K562 (cell line): Measurements from ENCODE around the gene GLG1. TPM values are rescaled to one million over a fixed set of nuclear protein-coding genes. Genes with fewer than 3 reads are reported as not detected.

Experiments
- ATAC-seq: fragments of 200-7000 bp; cut with Tn5 transposase; 3 replicates; pipeline ENCODE4 v1.9.1; 2020; ENCODE audit warnings: moderate library complexity
- BruUV-seq: library from RNA; stranded (reverse); fragments of 400-500 nt; replicated peaks from 2 replicates; lab custom pipeline; 2021; lab: Mats Ljungman, UMichigan
- CTCF ChIA-PET: fragments of 300-600 bp; formaldehyde crosslinking; extraction: SDS; loops from one replicate; lab custom pipeline; 2021; ENCODE audit warnings: low intra/inter-chr PET ratio; lab: Yijun Ruan, JAX
- POLR2A ChIA-PET: fragments of 300-600, 350-650 bp; sonication (Branson Sonifier 250); formaldehyde crosslinking; extraction: SDS; loops from one replicate; lab custom pipeline; 2021; ENCODE audit warnings: antibody characterized with exemption, inconsistent platforms; lab: Yijun Ruan, JAX
- DNase-seq, 4 experiments: peaks; one replicate each; pipeline versions ENCODE4 v3.0.0 to v3.0.0-alpha.2; 2011 to 2018; ENCODE audit warnings: low spot score in 3 of 4, mixed read lengths in 3 of 4; ENCODE audit errors: extremely low read depth in 1 of 4
- FAIRE-seq: peaks from 2 replicates; lab custom pipeline; 2011; peaks lifted over from hg19 to GRCh38; lab: Jason Lieb, UNC
- H2AFZ ChIP-seq: 2 replicates; pipeline ENCODE4 v1.6.0; 2011; ENCODE audit warnings: low read depth, low read length, control low read depth, inconsistent platforms
- H3K27ac ChIP-seq: fragments of 200-600 bp; 3 replicates; pipeline ENCODE4 v1.8.0; 2011; ENCODE audit warnings: low read depth, mild to moderate bottlenecking, control low read depth, inconsistent platforms, low read length, moderate library complexity, mixed read lengths; ENCODE audit errors: extremely low read depth
- H3K27me3 ChIP-seq, 2 experiments: fragments of 300-600 bp in 1 of 2; 2 replicates in 1 of 2; 3 replicates in 1 of 2; pipeline versions ENCODE4 v1.6.0 to v1.8.0; 2011; ENCODE audit warnings: inconsistent platforms in 2 of 2, low read length in 2 of 2, mild to moderate bottlenecking in 1 of 2, mixed read lengths in 1 of 2, moderate library complexity in 1 of 2; ENCODE audit not compliant: control insufficient read depth in 2 of 2, insufficient read depth in 2 of 2
- H3K36me3 ChIP-seq: fragments of 300-600 bp; 3 replicates; pipeline ENCODE4 v1.8.0; 2011; ENCODE audit warnings: mild to moderate bottlenecking, low read length, inconsistent platforms; ENCODE audit not compliant: control insufficient read depth, insufficient read depth
- H3K4me1 ChIP-seq, 2 experiments: fragments of 200-600 bp in 1 of 2; replicated peaks in 1 of 2; 2 replicates in 1 of 2; 3 replicates in 1 of 2; pipeline versions ENCODE4 v1.5.1 to v1.8.0; 2011; ENCODE audit warnings: inconsistent platforms in 2 of 2, low read length in 2 of 2, mild to moderate bottlenecking in 1 of 2, mixed read lengths in 1 of 2, moderate library complexity in 1 of 2; ENCODE audit not compliant: control insufficient read depth in 2 of 2, insufficient read depth in 2 of 2
- H3K4me2 ChIP-seq: 2 replicates; pipeline ENCODE4 v1.6.1; 2011; ENCODE audit warnings: low read length, control low read depth, inconsistent platforms, mixed read lengths; ENCODE audit not compliant: insufficient read depth
- H3K4me3 ChIP-seq: fragments of 200-600 bp; sonication (generic), shearing (Covaris generic); 2 replicates; pipeline ENCODE4 v1.5.1; 2016; ENCODE audit warnings: control low read depth, inconsistent platforms
- H3K79me2 ChIP-seq: fragments of 200-600 bp; 3 replicates; pipeline ENCODE4 v1.8.0; 2011; ENCODE audit warnings: low read length, inconsistent platforms; ENCODE audit not compliant: control insufficient read depth, insufficient read depth
- H3K9ac ChIP-seq, 2 experiments: 2 replicates each; pipeline versions ENCODE4 v1.6.0 to v1.6.1; 2011; ENCODE audit warnings: low read depth in 2 of 2, low read length in 2 of 2, control low read depth in 1 of 2, inconsistent platforms in 1 of 2, mild to moderate bottlenecking in 1 of 2, mixed read lengths in 1 of 2; ENCODE audit not compliant: insufficient read depth in 1 of 2
- H3K9me1 ChIP-seq: one replicate; pipeline ENCODE4 v1.6.0; 2011; ENCODE audit warnings: inconsistent platforms, mild to moderate bottlenecking, low read length, moderate library complexity; ENCODE audit not compliant: control insufficient read depth, insufficient read depth
- H3K9me3 ChIP-seq: replicated peaks from 2 replicates; pipeline ENCODE4 v1.5.1; 2011; ENCODE audit warnings: low read depth, low read length, inconsistent platforms; ENCODE audit not compliant: control insufficient read depth, insufficient read depth
- H4K20me1 ChIP-seq: replicated peaks from 2 replicates; pipeline ENCODE4 v1.6.1; 2011; ENCODE audit warnings: low read length, inconsistent platforms, mixed read lengths; ENCODE audit not compliant: control insufficient read depth, insufficient read depth
- CAMTA2 ChIP-seq: fragments of 250-450 bp; sonication (Bioruptor Pico); conservative IDR thresholded peaks from 2 replicates; pipeline ENCODE4 v1.5.1; 2022
- CREB5 ChIP-seq: fragments of 250-450 bp; sonication (Bioruptor Pico); IDR thresholded peaks from 2 replicates; pipeline ENCODE4 v1.5.0; 2020; ENCODE audit warnings: mild to moderate bottlenecking
- GATAD2B ChIP-seq: fragments of 450-650 bp; IDR thresholded peaks from 2 replicates; pipeline ENCODE4 v1.6.1; 2017; ENCODE audit warnings: mild to moderate bottlenecking, borderline replicate concordance
- HDAC6 ChIP-seq: IDR thresholded peaks from 2 replicates; pipeline ENCODE4 v1.6.1; 2012; ENCODE audit warnings: low read depth, mild to moderate bottlenecking, control low read depth, inconsistent platforms, low read length, moderate library complexity
- KDM1A ChIP-seq, 2 experiments: fragments of 450-650 bp; IDR thresholded peaks; 2 replicates each; pipeline ENCODE4 v1.6.1; 2016; ENCODE audit warnings: mild to moderate bottlenecking in 2 of 2
- PRPF4 ChIP-seq: fragments of 200-400 bp; formaldehyde crosslinking; IDR thresholded peaks from one replicate; pipeline ENCODE4 v1.6.1; 2017; ENCODE audit warnings: low read length, low read depth, mild to moderate bottlenecking; ENCODE audit not compliant: insufficient read depth, poor library complexity, severe bottlenecking
- PTTG1 ChIP-seq: fragments of 450-650 bp; IDR thresholded peaks from 2 replicates; pipeline ENCODE4 v1.6.1; 2016; ENCODE audit warnings: low read depth, mild to moderate bottlenecking, missing genetic modification characterization, missing compliant biosample characterization
- REST ChIP-seq, 2 experiments: fragments of 450-650 bp; formaldehyde crosslinking in 1 of 2; IDR thresholded peaks; 2 replicates each; pipeline versions ENCODE4 v1.4.0 to v1.6.1; 2014 to 2020; ENCODE audit warnings: mild to moderate bottlenecking in 2 of 2, borderline replicate concordance in 1 of 2, low read depth in 1 of 2
- ZC3H4 ChIP-seq: sonication (generic); formaldehyde crosslinking; IDR thresholded peaks from 2 replicates; pipeline ENCODE4 v1.9.0; 2021; ENCODE audit warnings: missing genetic modification reagents, borderline replicate concordance
- ZNF449 ChIP-seq: fragments of 250-450 bp; sonication (Bioruptor Pico); IDR thresholded peaks from 2 replicates; pipeline ENCODE4 v1.8.0; 2022; ENCODE audit warnings: moderate library complexity, mild to moderate bottlenecking, inconsistent platforms
- ZNF75A ChIP-seq: fragments of 450-650 bp; formaldehyde crosslinking; IDR thresholded peaks from 2 replicates; pipeline ENCODE4 v1.4.0; 2020; ENCODE audit warnings: mild to moderate bottlenecking
- ZNF79 ChIP-seq: fragments of 250-450 bp; sonication (Bioruptor Pico); IDR thresholded peaks from 2 replicates; pipeline ENCODE4 v1.4.0; 2020; ENCODE audit warnings: low read depth, mild to moderate bottlenecking, moderate library complexity
- WGBS: fragments of 100-300 bp; shearing (Covaris generic); methylation state at CpG from one replicate; pipeline ENCODE4 v1.1.6; 2016; ENCODE audit warnings: low coverage, mixed read lengths; ENCODE audit not compliant: insufficient coverage; ENCODE audit errors: missing lambda C conversion rate; 5-methylcytosine and 5-hydroxymethylcytosine counted together
- in situ Hi-C: fragments of 300-500 bp; cut with MboI; formaldehyde crosslinking; loops from 4 replicates; pipeline ENCODE4 v1.15.0; 2018; ENCODE audit warnings: inconsistent platforms, mixed read lengths
- intact Hi-C: fragments of 100-400 bp; cut with micrococcal nuclease; formaldehyde crosslinking; loops from 2 replicates; pipeline ENCODE4 v1.14.2; 2022
- polyA plus RNA-seq, 8 experiments: library from polyadenylated mRNA; depleted of rRNA in 4 of 8; stranded (reverse) in 5 of 8; unstranded in 3 of 8; fragments of >200 nt; fragmentation: Nextera tagmentation in 2 of 8; fragmentation: Illumina TruSeq in 1 of 8; extraction: Ambion mirVana in 2 of 8; extraction: Trizol in 1 of 8; gene quantifications; 2 replicates each; pipeline versions ENCODE4 v1.2.1 to v1.2.3, GENCODE V29; 2011 to 2014; ENCODE audit warnings: inconsistent platforms in 1 of 8, missing spikeins in 1 of 8
- total RNA-seq, 7 experiments: library from RNA; depleted of rRNA in 6 of 7; stranded (reverse); fragments of >200 nt in 6 of 7; fragmentation: Illumina TruSeq in 2 of 7; extraction: Trizol in 2 of 7; gene quantifications; 2 replicates each; pipeline versions ENCODE4 v1.2.1 to v1.2.3, GENCODE V29; 2011 to 2021; ENCODE audit warnings: low replicate concordance in 1 of 7

Gene GLG1
- total and polyA plus RNA-seq, 9 of the 15 experiments (the other 6 are each of a cell fraction or from before 2014, with no cell fraction given) = 6.2 to 36.0 (median 23.6) TPM

- Histone ChIP-seq H3K4me2 (no peak overlapping the region), H3K27ac (no peak overlapping the region), H3K79me2 (no peaks in the 10 kb centered on the region), H3K4me1 (peaks cover 0 to 8% of the 10 kb centered on the region in 2 experiments; a peak in 3 of 5 replicates), H3K9me3 (no peaks in the 10 kb centered on the region), H3K4me3 (no peak overlapping the region), H2AFZ (no peak overlapping the region), H3K9me1 (no peaks in the 10 kb centered on the region), H3K9ac (no peak overlapping the region), H3K27me3 (no peaks in the 10 kb centered on the region), H4K20me1 (no peaks in the 10 kb centered on the region), H3K36me3 (peaks cover 33% of the 10 kb centered on the region; the same call in 2 of the 3 replicates)
- DNase-seq (no peak), FAIRE-seq (no peak), ATAC-seq (no peak)
- POLR2A ChIA-PET = no interaction called here
- in situ Hi-C loops = no loop called here
- 91% methylated on average over 2 of the region's 2 CpGs for WGBS
- CTCF ChIA-PET = no interaction called here
- no TSS peak for BruUV-seq
- intact Hi-C loops = no loop called here
- no peak for TF ChIP-seq KDM1A (IDR thresholded peaks at IDR 0.05)
- no peak for TF ChIP-seq HDAC6
- TF ChIP-seq CREB5 (CRISPR knock-in tag) = no peak
- no peak for TF ChIP-seq PTTG1 (tag)
- TF ChIP-seq ZNF449 (CRISPR knock-in tag) = no peak
- TF ChIP-seq CAMTA2 (CRISPR knock-in tag) = no peak
- no peak for TF ChIP-seq ZNF75A (CRISPR knock-in tag)
- TF ChIP-seq REST (IDR thresholded peaks at IDR 0.05; ENCODE audit: borderline replicate concordance) = no peak
- no peak for TF ChIP-seq REST (CRISPR knock-in tag; IDR thresholded peaks at IDR 0.05; ENCODE audit: low read depth)
- no peak for TF ChIP-seq ZNF79
- TF ChIP-seq GATAD2B = no peak
- no peak for TF ChIP-seq PRPF4
- no peak for TF ChIP-seq ZC3H4
Measured at GRCh38 chr16:74505011-74505410, 101.9 kb downstream of the GLG1 start.
